Colonic mucosa (tissue), 4 donors: ENCODE measurements around the gene CYYR1. TPM values are rescaled to one million over a fixed set of nuclear protein-coding genes. Genes with fewer than 3 reads are reported as not detected.

Experiments
- DNase-seq: peaks from one replicate; pipeline ENCODE4 v3.0.0-alpha.2; 2020
- H3K27ac ChIP-seq: fragments of 200-600 bp; one replicate; pipeline ENCODE4 v1.8.0; 2021
- H3K27me3 ChIP-seq: fragments of 200-600 bp; one replicate; pipeline ENCODE4 v1.8.0; 2021
- H3K36me3 ChIP-seq: fragments of 200-600 bp; one replicate; pipeline ENCODE4 v1.8.0; 2021
- H3K4me1 ChIP-seq: fragments of 200-600 bp; one replicate; pipeline ENCODE4 v1.8.0; 2021; ENCODE audit warnings: mild to moderate bottlenecking
- H3K4me3 ChIP-seq: fragments of 200-600 bp; one replicate; pipeline ENCODE4 v1.8.0; 2021
- H3K9ac ChIP-seq, 2 donors: one replicate each; pipeline ENCODE4 v1.7.0; 2013; ENCODE audit warnings: control low read depth in 2 of 2, low read depth in 2 of 2, low read length in 2 of 2
- H3K9me3 ChIP-seq: fragments of 200-600 bp; one replicate; pipeline ENCODE4 v1.8.0; 2021
- CTCF ChIP-seq: fragments of 200-600 bp; IDR thresholded peaks from one replicate; pipeline ENCODE4 v1.8.0; 2022; ENCODE audit warnings: antibody characterized with exemption, mild to moderate bottlenecking
- intact Hi-C: fragments of 100-400 bp; cut with DNase I; formaldehyde crosslinking; loops from one replicate; pipeline ENCODE4 v1.14.1; 2022
- total RNA-seq, 2 donors: library from RNA; stranded (reverse); fragmentation: NEBNext Ultra II Directional in 1 of 2; extraction: Animal tissue kit (Norgen Biotek cat#: 25700) in 1 of 2; gene quantifications; one replicate each; pipeline ENCODE4 v1.2.1, GENCODE V29; 2021
- donor health status: healthy.
- donor health status: DM: no; HTN: no; CAD: no.
- donor health status: DM: no; HTN: no; CAD: no.

CYYR1 gene
- total RNA-seq, 2 donors from 2014 or later, result 1.6 to 5.5 TPM

- intact Hi-C loops, result no loop called here
- no peak for DNase-seq
- H3K27me3 ChIP-seq, result no peaks in the 10 kb centered on the region
- no peak for TF ChIP-seq CTCF
- no peaks in the 10 kb centered on the region for H3K36me3 ChIP-seq
- no peaks in the 10 kb centered on the region for H3K9me3 ChIP-seq
- no peak overlapping the region for H3K27ac ChIP-seq
- no peak overlapping the region for H3K4me3 ChIP-seq
- H3K4me1 ChIP-seq, result no peaks in the 10 kb centered on the region
- no peak overlapping the region for H3K9ac ChIP-seq
Observed at GRCh38 chr21:26512664-26513063, 60.4 kb downstream of the CYYR1 start.

DNA sequence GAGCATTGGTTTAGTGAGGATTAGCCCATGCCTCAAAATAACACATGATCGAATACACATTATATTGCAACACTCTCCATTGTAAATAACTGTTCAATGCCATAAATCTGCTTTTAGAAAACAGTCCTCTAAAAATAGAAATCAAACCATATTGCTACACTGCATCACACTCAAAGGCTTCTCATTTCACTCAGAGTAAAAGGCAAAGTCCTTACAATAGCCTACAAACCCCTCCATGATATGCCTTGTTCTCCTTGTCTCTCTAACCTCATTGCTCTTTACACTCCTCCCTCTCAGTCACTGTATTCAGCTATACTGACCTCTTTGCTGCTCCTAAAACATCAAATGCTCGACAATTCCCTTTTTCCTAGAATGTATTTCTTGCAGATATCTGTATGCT, 64.2 kb downstream of the CYYR1 start:
- DNase-seq, result no peak
- H3K9ac ChIP-seq, result no peak overlapping the region
- intact Hi-C loops, result no loop called here
- H3K36me3 ChIP-seq, result no peaks in the 10 kb centered on the region
- no peak overlapping the region for H3K4me3 ChIP-seq
- no peak for TF ChIP-seq CTCF
- no peak overlapping the region for H3K27ac ChIP-seq
- no peaks in the 10 kb centered on the region for H3K4me1 ChIP-seq
- no peaks in the 10 kb centered on the region for H3K9me3 ChIP-seq
- no peaks in the 10 kb centered on the region for H3K27me3 ChIP-seq

DNA sequence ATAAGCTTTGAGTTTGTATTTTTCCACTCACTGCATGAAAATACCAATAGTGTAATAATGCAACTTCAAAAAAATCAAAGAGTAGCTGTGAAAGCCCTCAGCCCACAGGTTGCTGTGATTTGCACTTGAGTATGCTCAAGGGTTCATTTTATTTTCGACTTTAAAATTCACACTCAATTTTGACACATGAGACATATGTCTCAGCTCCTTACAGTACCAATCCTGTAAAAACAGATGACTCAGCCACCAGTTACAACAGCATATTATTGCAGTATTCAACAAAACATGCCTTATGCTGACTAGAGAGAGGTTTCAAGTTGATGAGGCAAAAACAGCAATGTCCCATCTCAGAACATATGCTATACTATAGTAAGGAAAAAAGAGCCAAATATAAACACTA, 66.1 kb downstream of the CYYR1 start:
- TF ChIP-seq CTCF, result no peak
- no peaks in the 10 kb centered on the region for H3K27me3 ChIP-seq
- no peak overlapping the region for H3K9ac ChIP-seq
- intact Hi-C loops, result no loop called here
- H3K4me1 ChIP-seq, result no peaks in the 10 kb centered on the region
- H3K27ac ChIP-seq, result no peak overlapping the region
- DNase-seq, result no peak
- no peaks in the 10 kb centered on the region for H3K36me3 ChIP-seq
- H3K9me3 ChIP-seq, result no peaks in the 10 kb centered on the region
- no peak overlapping the region for H3K4me3 ChIP-seq

DNA sequence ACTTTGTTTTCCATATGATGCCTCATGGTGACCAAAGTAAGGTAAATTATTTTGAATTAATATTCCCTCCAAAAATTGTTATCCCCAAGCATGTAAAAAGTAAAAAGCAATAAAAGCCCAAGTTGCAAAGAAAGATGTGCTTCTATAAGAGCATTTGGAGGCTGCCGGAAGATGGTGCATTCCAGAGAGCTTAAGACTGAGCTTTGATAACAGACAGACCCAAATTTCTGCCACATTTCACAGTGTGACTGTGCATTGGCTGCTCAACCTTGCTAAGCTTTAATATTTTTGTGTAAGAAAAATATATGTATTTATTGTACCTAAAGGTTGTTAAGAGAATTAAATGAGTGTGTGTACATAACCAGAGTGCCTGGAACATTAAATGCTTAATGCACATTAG, 67.9 kb downstream of the CYYR1 start:
- H3K4me3 ChIP-seq, result no peak overlapping the region
- no peak for TF ChIP-seq CTCF
- H3K36me3 ChIP-seq, result no peaks in the 10 kb centered on the region
- H3K4me1 ChIP-seq, result no peaks in the 10 kb centered on the region
- no peak overlapping the region for H3K27ac ChIP-seq
- H3K9me3 ChIP-seq, result no peaks in the 10 kb centered on the region
- H3K9ac ChIP-seq, result no peak overlapping the region
- no peak for DNase-seq
- intact Hi-C loops, result no loop called here
- no peaks in the 10 kb centered on the region for H3K27me3 ChIP-seq

- Histone ChIP-seq H3K9me3 (no peaks in the 10 kb centered on the region), H3K27ac (no peak overlapping the region), H3K4me1 (no peaks in the 10 kb centered on the region), H3K4me3 (no peak overlapping the region), H3K9ac (no peak overlapping the region), H3K27me3 (no peaks in the 10 kb centered on the region), H3K36me3 (no peaks in the 10 kb centered on the region)
- DNase-seq, result no peak
- intact Hi-C loops, result no loop called here
- no peak for TF ChIP-seq CTCF
Observed at GRCh38 chr21:26503414-26503813, 69.7 kb downstream of the CYYR1 start.
